Ectodermal cell (in vitro differentiated cells): ENCODE measurements around the gene INVS.

Source experiments
- H3K27ac ChIP-seq: 2 replicates; pipeline ENCODE4 v1.7.0; 2013; ENCODE audit warnings: mild to moderate bottlenecking, low read depth, low read length; ENCODE audit not compliant: insufficient read depth, poor library complexity, severe bottlenecking
- H3K27me3 ChIP-seq: 2 replicates; pipeline ENCODE4 v1.7.0; 2013; ENCODE audit warnings: mild to moderate bottlenecking, low read length; ENCODE audit not compliant: insufficient read depth, control insufficient read depth, poor library complexity, severe bottlenecking
- H3K36me3 ChIP-seq: one replicate; pipeline ENCODE4 v1.7.0; 2013; ENCODE audit warnings: low read length; ENCODE audit not compliant: control insufficient read depth, insufficient read depth
- H3K4me1 ChIP-seq: one replicate; pipeline ENCODE4 v1.7.0; 2013; ENCODE audit warnings: low read length; ENCODE audit not compliant: control insufficient read depth, insufficient read depth
- H3K4me3 ChIP-seq: 2 replicates; pipeline ENCODE4 v1.7.0; 2013; ENCODE audit warnings: low read depth, low read length, control low read depth; ENCODE audit not compliant: insufficient read depth
- H3K9me3 ChIP-seq: 2 replicates; pipeline ENCODE4 v1.7.0; 2013; ENCODE audit warnings: mild to moderate bottlenecking, low read length, moderate library complexity; ENCODE audit not compliant: control insufficient read depth
- WGBS, 2 experiments: methylation state at CpG; one replicate each; pipeline ENCODE4 v1.1.7; 2013; ENCODE audit warnings: missing lambda C conversion rate in 2 of 2; 5-methylcytosine and 5-hydroxymethylcytosine counted together

Gene INVS

GRCh38 chr9:100282388-100282719 lies 183.3 kb downstream of the INVS start:
- Histone ChIP-seq H3K4me1 (no peaks in the 10 kb centered on the region), H3K36me3 (peaks cover 28% of the 10 kb centered on the region), H3K27me3 (no peaks in the 10 kb centered on the region), H3K4me3 (no peak overlapping the region), H3K9me3 (no peaks in the 10 kb centered on the region), H3K27ac (no peak overlapping the region)
- 94 to 96% methylated on average over 4 of the region's 4 CpGs for WGBS, 2 experiments

- 85 to 92% methylated on average over 6 to 7 of the region's 7 CpGs for WGBS, 2 experiments
Measured at GRCh38 chr9:100284247-100284646, 185.2 kb downstream of the INVS start.

GRCh38 chr9:100285080-100285479 lies 186.0 kb downstream of the INVS start:
- H3K27ac ChIP-seq = no peak overlapping the region
- no peaks in the 10 kb centered on the region for H3K9me3 ChIP-seq
- no peaks in the 10 kb centered on the region for H3K27me3 ChIP-seq
- H3K36me3 ChIP-seq = peaks cover 46% of the 10 kb centered on the region
- no peaks in the 10 kb centered on the region for H3K4me1 ChIP-seq
- no peak overlapping the region for H3K4me3 ChIP-seq

More at GRCh38 chr9:100284247-100284646, 185.2 kb downstream of the INVS start:
- peaks cover 39% of the 10 kb centered on the region for H3K36me3 ChIP-seq
- H3K4me3 ChIP-seq = no peak overlapping the region
- H3K4me1 ChIP-seq = no peaks in the 10 kb centered on the region
- no peak overlapping the region for H3K27ac ChIP-seq
- H3K9me3 ChIP-seq = no peaks in the 10 kb centered on the region
- no peaks in the 10 kb centered on the region for H3K27me3 ChIP-seq

GRCh38 chr9:100285601-100286000 lies 186.6 kb downstream of the INVS start:
- no peaks in the 10 kb centered on the region for H3K27me3 ChIP-seq
- H3K9me3 ChIP-seq = no peaks in the 10 kb centered on the region
- no peak overlapping the region for H3K4me3 ChIP-seq
- no peak overlapping the region for H3K27ac ChIP-seq
- H3K36me3 ChIP-seq = peaks cover 46% of the 10 kb centered on the region
- H3K4me1 ChIP-seq = no peaks in the 10 kb centered on the region
- WGBS, 2 experiments = 94 to 97% methylated on average over 7 of the region's 7 CpGs

GRCh38 chr9:100286257-100286656 lies 187.2 kb downstream of the INVS start:
- H3K9me3 ChIP-seq = no peaks in the 10 kb centered on the region
- peaks cover 46% of the 10 kb centered on the region for H3K36me3 ChIP-seq
- no peak overlapping the region for H3K4me3 ChIP-seq

GRCh38 chr9:100287186-100287585 lies 188.1 kb downstream of the INVS start:
- Histone ChIP-seq H3K9me3 (no peaks in the 10 kb centered on the region), H3K4me3 (no peak overlapping the region), H3K4me1 (no peaks in the 10 kb centered on the region), H3K36me3 (peaks cover 46% of the 10 kb centered on the region), H3K27ac (no peak overlapping the region), H3K27me3 (no peaks in the 10 kb centered on the region)
- WGBS, 2 experiments = 90 to 96% methylated on average over 5 of the region's 5 CpGs

More at GRCh38 chr9:100286257-100286656, 187.2 kb downstream of the INVS start:
- WGBS, 2 experiments = 92 to 98% methylated on average over 6 of the region's 6 CpGs
- Histone ChIP-seq H3K27ac (no peak overlapping the region), H3K4me1 (no peaks in the 10 kb centered on the region), H3K27me3 (no peaks in the 10 kb centered on the region)

GRCh38 chr9:100290714-100291113 lies 191.7 kb downstream of the INVS start:
- H3K27me3 ChIP-seq = no peaks in the 10 kb centered on the region
- no peak overlapping the region for H3K4me3 ChIP-seq
- H3K9me3 ChIP-seq = no peaks in the 10 kb centered on the region
- H3K4me1 ChIP-seq = no peaks in the 10 kb centered on the region
- H3K27ac ChIP-seq = no peak overlapping the region
- 85 to 94% methylated on average over 4 of the region's 4 CpGs for WGBS, 2 experiments
- peaks cover 47% of the 10 kb centered on the region for H3K36me3 ChIP-seq

- peaks cover 32% of the 10 kb centered on the region for H3K36me3 ChIP-seq
- no peaks in the 10 kb centered on the region for H3K27me3 ChIP-seq
- 95 to 96% methylated on average over 13 of the region's 13 CpGs for WGBS, 2 experiments
- no peaks in the 10 kb centered on the region for H3K9me3 ChIP-seq
- no peaks in the 10 kb centered on the region for H3K4me1 ChIP-seq
- H3K27ac ChIP-seq = no peak overlapping the region
- H3K4me3 ChIP-seq = no peak overlapping the region
Measured at GRCh38 chr9:100292414-100292813, 193.4 kb downstream of the INVS start.

GRCh38 chr9:100294341-100294740 lies 195.3 kb downstream of the INVS start:
- Histone ChIP-seq H3K9me3 (no peaks in the 10 kb centered on the region), H3K4me3 (no peak overlapping the region), H3K36me3 (peaks cover 28% of the 10 kb centered on the region), H3K4me1 (no peaks in the 10 kb centered on the region), H3K27ac (no peak overlapping the region), H3K27me3 (no peaks in the 10 kb centered on the region)
- 88 to 89% methylated on average over 3 of the region's 3 CpGs for WGBS, 2 experiments

GRCh38 chr9:100294806-100295205 lies 195.8 kb downstream of the INVS start:
- H3K4me3 ChIP-seq = no peak overlapping the region
- no peak overlapping the region for H3K27ac ChIP-seq
- peaks cover 23% of the 10 kb centered on the region for H3K36me3 ChIP-seq
- no peaks in the 10 kb centered on the region for H3K27me3 ChIP-seq
- no peaks in the 10 kb centered on the region for H3K4me1 ChIP-seq
- 94% methylated on average over 6 of the region's 6 CpGs for WGBS, 2 experiments
- no peaks in the 10 kb centered on the region for H3K9me3 ChIP-seq

- Histone ChIP-seq H3K36me3 (peaks cover 22% of the 10 kb centered on the region), H3K27me3 (no peaks in the 10 kb centered on the region), H3K9me3 (no peaks in the 10 kb centered on the region), H3K4me3 (no peak overlapping the region), H3K27ac (no peak overlapping the region), H3K4me1 (no peaks in the 10 kb centered on the region)
- whole genome bisulfite sequencing, 2 experiments = 93 to 95% methylated on average over 2 of the region's 2 CpGs
Measured at GRCh38 chr9:100295240-100295639, 196.2 kb downstream of the INVS start.
